ENCODE results near the gene ZNF530.

ZNF530 gene

DNA sequence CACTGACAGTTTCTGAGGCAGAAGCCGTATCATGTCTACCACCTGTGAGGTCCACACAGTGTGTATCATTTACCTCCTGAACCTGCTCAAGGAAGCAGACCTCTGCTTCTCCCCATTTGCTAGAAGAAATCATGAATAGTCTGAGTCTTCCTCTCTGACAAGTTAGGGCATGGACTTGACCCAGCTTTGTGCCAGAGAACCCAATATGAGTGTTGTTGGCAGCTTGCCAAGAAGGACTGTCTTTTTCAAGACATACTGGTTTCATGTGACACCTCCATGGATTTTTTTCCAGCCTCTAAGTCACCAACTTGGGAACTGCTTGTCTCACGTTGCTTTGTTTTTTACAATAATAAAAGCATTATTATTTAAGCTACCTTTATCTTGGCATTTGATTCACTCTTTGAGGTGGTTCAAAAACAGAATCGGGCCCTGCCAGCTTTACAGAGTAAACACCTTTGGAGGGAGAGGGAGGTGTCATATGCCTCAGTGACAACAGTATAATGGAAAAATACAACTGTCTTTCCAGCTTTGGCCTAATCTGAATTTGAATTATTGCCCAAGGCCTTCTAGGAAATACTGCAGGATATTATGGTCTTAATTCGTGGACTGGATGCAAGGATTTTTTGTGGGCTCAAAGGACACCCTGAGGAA lies 42.8 kb downstream of the ZNF530 start:
- peaks cover 25% of the 10 kb centered on the region for H3K9me3 ChIP-seq (ENCODE audit: control insufficient read depth, insufficient read depth, low read length)

DNA sequence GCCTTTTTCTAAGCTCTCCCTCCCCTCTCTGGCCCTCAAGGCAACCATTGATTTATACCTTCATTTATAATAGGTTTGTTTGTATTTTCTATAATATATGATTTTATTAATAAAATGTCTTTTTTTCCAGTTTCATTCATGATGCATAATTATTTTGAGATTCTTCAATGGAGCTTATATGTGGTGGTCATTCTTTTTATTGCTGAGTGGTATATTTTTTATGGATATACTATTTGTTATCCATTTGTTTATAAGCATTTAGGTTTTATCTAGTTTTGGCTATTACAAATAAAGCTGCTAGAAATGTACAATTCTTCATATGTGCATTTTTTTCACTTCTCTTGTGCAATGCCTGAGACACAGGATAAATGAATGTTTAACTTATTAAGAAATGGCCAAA lies 44.0 kb downstream of the ZNF530 start:
- no peaks in the 10 kb centered on the region for H4K20me1 ChIP-seq (ENCODE audit: control insufficient read depth, insufficient read depth, low read depth, low read length)
- TF ChIP-seq, protein P1, sequence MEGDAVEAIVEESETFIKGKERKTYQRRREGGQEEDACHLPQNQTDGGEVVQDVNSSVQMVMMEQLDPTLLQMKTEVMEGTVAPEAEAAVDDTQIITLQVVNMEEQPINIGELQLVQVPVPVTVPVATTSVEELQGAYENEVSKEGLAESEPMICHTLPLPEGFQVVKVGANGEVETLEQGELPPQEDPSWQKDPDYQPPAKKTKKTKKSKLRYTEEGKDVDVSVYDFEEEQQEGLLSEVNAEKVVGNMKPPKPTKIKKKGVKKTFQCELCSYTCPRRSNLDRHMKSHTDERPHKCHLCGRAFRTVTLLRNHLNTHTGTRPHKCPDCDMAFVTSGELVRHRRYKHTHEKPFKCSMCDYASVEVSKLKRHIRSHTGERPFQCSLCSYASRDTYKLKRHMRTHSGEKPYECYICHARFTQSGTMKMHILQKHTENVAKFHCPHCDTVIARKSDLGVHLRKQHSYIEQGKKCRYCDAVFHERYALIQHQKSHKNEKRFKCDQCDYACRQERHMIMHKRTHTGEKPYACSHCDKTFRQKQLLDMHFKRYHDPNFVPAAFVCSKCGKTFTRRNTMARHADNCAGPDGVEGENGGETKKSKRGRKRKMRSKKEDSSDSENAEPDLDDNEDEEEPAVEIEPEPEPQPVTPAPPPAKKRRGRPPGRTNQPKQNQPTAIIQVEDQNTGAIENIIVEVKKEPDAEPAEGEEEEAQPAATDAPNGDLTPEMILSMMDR (IDR thresholded peaks at IDR 0.05; ENCODE audit: low read depth, low read length, poor library complexity, severe bottlenecking) = no peak
- no peak for TF ChIP-seq EZH2phosphoT487 (IDR thresholded peaks at IDR 0.05; ENCODE audit: borderline replicate concordance, low read length)
- H3K79me2 ChIP-seq (ENCODE audit: control insufficient read depth, low read length) = no peaks in the 10 kb centered on the region
- no peaks in the 10 kb centered on the region for H3K9me2 ChIP-seq (replicated peaks; ENCODE audit: control insufficient read depth, low read length)
- H3K36me3 ChIP-seq (ENCODE audit: control insufficient read depth, low read length) = peaks cover 21% of the 10 kb centered on the region
- no peaks in the 10 kb centered on the region for H3K4me1 ChIP-seq (ENCODE audit: control insufficient read depth, low read length)
- no peak overlapping the region for H3K27ac ChIP-seq (ENCODE audit: low read depth, low read length)
- no peak overlapping the region for H3K4me3 ChIP-seq (ENCODE audit: low read length)
- peaks cover 22% of the 10 kb centered on the region for H3K9me3 ChIP-seq (ENCODE audit: control insufficient read depth, insufficient read depth, low read length)
- no peaks in the 10 kb centered on the region for H3F3A ChIP-seq (ENCODE audit: control insufficient read depth, insufficient read depth)
- no peaks in the 10 kb centered on the region for H3K27me3 ChIP-seq (ENCODE audit: control insufficient read depth, low read length)
- no peak overlapping the region for H3K4me2 ChIP-seq (ENCODE audit: low read length)

More for the DNA sequence above, 42.8 kb downstream of the ZNF530 start:
- Histone ChIP-seq H3F3A (ENCODE audit: control insufficient read depth, insufficient read depth) (no peaks in the 10 kb centered on the region), H3K9me2 (replicated peaks; ENCODE audit: control insufficient read depth, low read length) (no peaks in the 10 kb centered on the region), H3K27ac (ENCODE audit: low read depth, low read length) (no peak overlapping the region), H3K79me2 (ENCODE audit: control insufficient read depth, low read length) (no peaks in the 10 kb centered on the region), H3K4me3 (ENCODE audit: low read length) (no peak overlapping the region), H3K4me2 (ENCODE audit: low read length) (no peak overlapping the region), H3K4me1 (ENCODE audit: control insufficient read depth, low read length) (no peaks in the 10 kb centered on the region), H3K36me3 (ENCODE audit: control insufficient read depth, low read length) (peaks cover 21% of the 10 kb centered on the region), H4K20me1 (ENCODE audit: control insufficient read depth, insufficient read depth, low read depth, low read length) (no peaks in the 10 kb centered on the region), H3K27me3 (ENCODE audit: control insufficient read depth, low read length) (no peaks in the 10 kb centered on the region)
- TF ChIP-seq, protein P1 (IDR thresholded peaks at IDR 0.05; ENCODE audit: low read depth, low read length, poor library complexity, severe bottlenecking) = no peak
- TF ChIP-seq EZH2phosphoT487 (IDR thresholded peaks at IDR 0.05; ENCODE audit: borderline replicate concordance, low read length) = no peak

DNA sequence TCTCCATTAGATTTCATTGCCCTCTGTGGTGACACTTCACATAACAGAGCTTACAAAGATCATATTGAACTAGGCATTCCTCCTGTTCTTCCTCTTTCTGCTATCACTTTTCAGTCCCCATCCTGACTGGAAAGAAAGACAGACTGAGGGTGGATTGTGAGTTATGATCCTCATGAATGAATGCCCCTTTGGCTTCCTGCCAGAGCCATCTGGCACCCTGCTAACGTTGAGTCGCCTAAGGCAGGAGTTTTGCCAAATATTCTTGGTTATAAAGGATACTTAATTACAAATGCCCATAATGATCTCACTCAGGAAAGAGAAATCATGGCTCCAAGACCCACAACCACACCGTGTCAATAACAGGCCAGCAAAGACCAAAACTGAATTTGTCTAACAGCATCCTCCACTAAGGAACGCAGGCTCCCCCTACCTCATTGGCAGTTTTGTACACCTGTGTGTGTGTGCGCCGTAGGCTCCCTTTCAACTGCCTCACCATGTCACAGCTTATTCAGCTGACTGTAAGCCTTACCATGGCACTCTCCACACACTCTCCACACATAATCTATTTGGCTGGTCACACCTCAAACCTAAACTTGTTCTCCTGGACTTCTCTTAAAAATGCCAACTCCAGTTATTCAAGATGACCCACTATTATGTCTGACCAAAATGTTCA lies 48.8 kb downstream of the ZNF530 start:
- H4K20me1 ChIP-seq (ENCODE audit: control insufficient read depth, insufficient read depth, low read depth, low read length) = no peaks in the 10 kb centered on the region
- no peaks in the 10 kb centered on the region for H3K79me2 ChIP-seq (ENCODE audit: control insufficient read depth, low read length)
- H3K4me2 ChIP-seq (ENCODE audit: low read length) = no peak overlapping the region
- no peaks in the 10 kb centered on the region for H3K9me2 ChIP-seq (replicated peaks; ENCODE audit: control insufficient read depth, low read length)
- H3K4me1 ChIP-seq (ENCODE audit: control insufficient read depth, low read length) = no peaks in the 10 kb centered on the region
- TF ChIP-seq, protein P1 (IDR thresholded peaks at IDR 0.05; ENCODE audit: low read depth, low read length, poor library complexity, severe bottlenecking) = no peak
- TF ChIP-seq EZH2phosphoT487 (IDR thresholded peaks at IDR 0.05; ENCODE audit: borderline replicate concordance, low read length) = no peak
- H3K9me3 ChIP-seq (ENCODE audit: control insufficient read depth, insufficient read depth, low read length) = peaks cover 17% of the 10 kb centered on the region; the same call in 1 of the 2 replicates
- H3K27me3 ChIP-seq (ENCODE audit: control insufficient read depth, low read length) = no peaks in the 10 kb centered on the region
- H3K36me3 ChIP-seq (ENCODE audit: control insufficient read depth, low read length) = no peaks in the 10 kb centered on the region
- H3K4me3 ChIP-seq (ENCODE audit: low read length) = no peak overlapping the region
- H3F3A ChIP-seq (ENCODE audit: control insufficient read depth, insufficient read depth) = no peaks in the 10 kb centered on the region
- no peak overlapping the region for H3K27ac ChIP-seq (ENCODE audit: low read depth, low read length)

All from DOHH2 (cell line).